ENCODE results near the gene JADE3.

JADE3 gene

GRCh38 chrX:47047989-47048388 lies 135.8 kb downstream of the JADE3 start:
- no peak for DNase-seq

GRCh38 chrX:47059142-47059874 lies 147.1 kb downstream of the JADE3 start:
- no peak for DNase-seq

GRCh38 chrX:47060708-47061107 lies 148.5 kb downstream of the JADE3 start:
- no peak for DNase-seq

GRCh38 chrX:47061238-47061919 lies 149.2 kb downstream of the JADE3 start:
- no peak for DNase-seq

- no peak for DNase-seq
These were observed 151.0 kb downstream of the JADE3 start for GRCh38 chrX:47063179-47063578.

- DNase-seq, result no peak
These were observed 156.0 kb downstream of the JADE3 start for GRCh38 chrX:47068214-47068613.

GRCh38 chrX:47068720-47069119 lies 156.5 kb downstream of the JADE3 start:
- DNase-seq, result no peak

- DNase-seq, result no peak
These were observed 166.2 kb downstream of the JADE3 start, which contains the start of gene RGN for GRCh38 chrX:47078129-47079043. RGN (plus strand) TSS chrX:47078443; CDS start chrX:47081145, 2,702 bp downstream.

GRCh38 chrX:47080215-47080914 lies 168.1 kb downstream of the JADE3 start:
- no peak for DNase-seq

GRCh38 chrX:47080915-47081236 lies 168.7 kb downstream of the JADE3 start:
- no peak for DNase-seq

- DNase-seq, result no peak
These were observed 179.0 kb downstream of the JADE3 start for GRCh38 chrX:47091149-47091775.

GRCh38 chrX:47093248-47093647 lies 181.0 kb downstream of the JADE3 start:
- DNase-seq, result no peak

GRCh38 chrX:47093860-47094259 lies 181.6 kb downstream of the JADE3 start:
- DNase-seq, result no peak

- DNase-seq, result no peak
These were observed 184.8 kb downstream of the JADE3 start for GRCh38 chrX:47097018-47097417.

GRCh38 chrX:47098338-47099094 lies 186.3 kb downstream of the JADE3 start:
- DNase-seq, result no peak

- DNase-seq, result no peak
These were observed 189.0 kb downstream of the JADE3 start for GRCh38 chrX:47101206-47101605.
